Muscle layer of duodenum (tissue), 2 donors: ENCODE results near the gene METTL3.
A peak's percentile ranks its signal among the peaks of the same experiment; 100 is the strongest.
"Not testable (repeated sequence)": the region's sequence is repeated elsewhere in the genome, so short reads cannot be mapped to it uniquely, and the experiment has no call there.

Experiments used
- H3K27ac ChIP-seq: one replicate; pipeline ENCODE4 v1.7.0; 2013; ENCODE audit warnings: mild to moderate bottlenecking, low read length
- H3K27me3 ChIP-seq: one replicate; pipeline ENCODE4 v1.7.0; 2013; ENCODE audit warnings: low read depth, mild to moderate bottlenecking, control low read depth, low read length
- H3K36me3 ChIP-seq, 2 donors: one replicate each; pipeline ENCODE4 v1.7.0; 2013; ENCODE audit warnings: low read length in 2 of 2, control low read depth in 1 of 2, mild to moderate bottlenecking in 1 of 2; ENCODE audit not compliant: insufficient read depth in 2 of 2, control insufficient read depth in 1 of 2
- H3K4me1 ChIP-seq, 2 donors: one replicate each; pipeline ENCODE4 v1.7.0; 2013; ENCODE audit warnings: low read length in 2 of 2, mild to moderate bottlenecking in 2 of 2, control low read depth in 1 of 2, moderate library complexity in 1 of 2; ENCODE audit not compliant: insufficient read depth in 2 of 2, control insufficient read depth in 1 of 2
- H3K4me3 ChIP-seq, 2 donors: one replicate each; pipeline ENCODE4 v1.7.0; 2013; ENCODE audit warnings: low read length in 2 of 2, low read depth in 1 of 2, mild to moderate bottlenecking in 1 of 2
- H3K9me3 ChIP-seq, 2 donors: one replicate each; pipeline ENCODE4 v1.7.0; 2013; ENCODE audit warnings: low read length in 2 of 2, control low read depth in 1 of 2, mild to moderate bottlenecking in 1 of 2; ENCODE audit not compliant: control insufficient read depth in 1 of 2
- donor health status: healthy.

METTL3 gene

GRCh38 chr14:21510735-21511657 lies at the start of gene METTL3:
Gene METTL3 (minus strand): TSS chr14:21511340. CDS start chr14:21511223, 117 bp downstream.
- peak within 1 kb of the TSS; percentile 92 for H3K27ac ChIP-seq
- H3K9me3 ChIP-seq: no peaks in the 10 kb centered on the region
- peaks cover 6 to 25% of the 10 kb centered on the region in 2 donors for H3K4me1 ChIP-seq
- H3K27me3 ChIP-seq: no peaks in the 10 kb centered on the region
- no peaks in the 10 kb centered on the region for H3K36me3 ChIP-seq
- H3K4me3 ChIP-seq: peak within 1 kb of the TSS; percentile 90 to 97

- peaks cover 0 to 6% of the 10 kb centered on the region in 2 donors for H3K4me1 ChIP-seq
- no peaks in the 10 kb centered on the region for H3K9me3 ChIP-seq
- H3K27ac ChIP-seq: no peak overlapping the region
- no peaks in the 10 kb centered on the region for H3K27me3 ChIP-seq
- H3K36me3 ChIP-seq: no peaks in the 10 kb centered on the region
- no peak overlapping the region for H3K4me3 ChIP-seq
Observed at GRCh38 chr14:21558703-21559170, 47.6 kb upstream of the METTL3 start.

- H3K27ac ChIP-seq: peak overlapping the region; percentile 53
- peaks cover 0 to 6% of the 10 kb centered on the region in 2 donors for H3K4me1 ChIP-seq
- H3K36me3 ChIP-seq: no peaks in the 10 kb centered on the region
- H3K27me3 ChIP-seq: no peaks in the 10 kb centered on the region
- H3K9me3 ChIP-seq: no peaks in the 10 kb centered on the region
- H3K4me3 ChIP-seq: peak overlapping the region; percentile 39 to 49
Observed at GRCh38 chr14:21557084-21557901, 46.2 kb upstream of the METTL3 start.

GRCh38 chr14:21556378-21557083 lies 45.4 kb upstream of the METTL3 start:
- no peaks in the 10 kb centered on the region for H3K9me3 ChIP-seq
- H3K27ac ChIP-seq: no peak overlapping the region
- peak overlapping the region in 1 of 2 donors; percentile 39 for H3K4me3 ChIP-seq
- H3K27me3 ChIP-seq: no peaks in the 10 kb centered on the region
- H3K4me1 ChIP-seq: peaks cover 0 to 6% of the 10 kb centered on the region in 2 donors
- H3K36me3 ChIP-seq: no peaks in the 10 kb centered on the region

- Histone ChIP-seq H3K4me1 (peaks cover 0 to 6% of the 10 kb centered on the region in 2 donors), H3K27me3 (no peaks in the 10 kb centered on the region), H3K9me3 (no peaks in the 10 kb centered on the region), H3K36me3 (no peaks in the 10 kb centered on the region), H3K4me3 (no peak overlapping the region), H3K27ac (no peak overlapping the region)
Observed at GRCh38 chr14:21553266-21553665, 42.1 kb upstream of the METTL3 start.

- H3K27ac ChIP-seq: not testable (repeated sequence)
Observed at GRCh38 chr14:21544588-21544987, 33.4 kb upstream of the METTL3 start.

GRCh38 chr14:21543963-21544362 lies 32.8 kb upstream of the METTL3 start:
- Histone ChIP-seq H3K36me3 (no peaks in the 10 kb centered on the region), H3K27me3 (no peaks in the 10 kb centered on the region), H3K27ac (no peak overlapping the region), H3K4me3 (no peak overlapping the region), H3K4me1 (peaks cover 0 to 11% of the 10 kb centered on the region in 2 donors), H3K9me3 (no peaks in the 10 kb centered on the region)

More at GRCh38 chr14:21544588-21544987, 33.4 kb upstream of the METTL3 start:
- H3K36me3 ChIP-seq, H3K9me3 ChIP-seq, H3K27me3 ChIP-seq, H3K4me3 ChIP-seq: not testable (repeated sequence)
- peaks cover 0 to 11% of the 10 kb centered on the region in 2 donors for H3K4me1 ChIP-seq

- no peaks in the 10 kb centered on the region for H3K9me3 ChIP-seq
- no peaks in the 10 kb centered on the region for H3K27me3 ChIP-seq
- peaks cover 0 to 11% of the 10 kb centered on the region in 2 donors for H3K4me1 ChIP-seq
- H3K36me3 ChIP-seq: no peaks in the 10 kb centered on the region
- H3K4me3 ChIP-seq: no peak overlapping the region
- H3K27ac ChIP-seq: no peak overlapping the region
Observed at GRCh38 chr14:21543521-21543960, 32.4 kb upstream of the METTL3 start.

GRCh38 chr14:21541413-21542074 lies 30.4 kb upstream of the METTL3 start:
- Histone ChIP-seq H3K4me1 (peaks cover 0 to 11% of the 10 kb centered on the region in 2 donors), H3K9me3 (no peaks in the 10 kb centered on the region), H3K27me3 (peaks cover 2% of the 10 kb centered on the region), H3K36me3 (no peaks in the 10 kb centered on the region), H3K4me3 (no peak overlapping the region), H3K27ac (no peak overlapping the region)

- Histone ChIP-seq H3K4me3 (no peak overlapping the region), H3K27me3 (peaks cover 6% of the 10 kb centered on the region), H3K9me3 (no peaks in the 10 kb centered on the region), H3K36me3 (no peaks in the 10 kb centered on the region), H3K27ac (no peak overlapping the region), H3K4me1 (peaks cover 0 to 11% of the 10 kb centered on the region in 2 donors)
Observed at GRCh38 chr14:21539189-21539940, 28.2 kb upstream of the METTL3 start.
